Astrocyte (in vitro differentiated cells and primary cell): Measurements from ENCODE around the gene ETV3. TPM values are rescaled to one million over a fixed set of nuclear protein-coding genes. Genes with fewer than 3 reads are reported as not detected.

Experiments used
- DNase-seq: peaks from one replicate; pipeline ENCODE4 v3.0.0-alpha.2; 2010; ENCODE audit warnings: low read depth
- FAIRE-seq: peaks from 2 replicates; lab custom pipeline; 2011; peaks lifted over from hg19 to GRCh38; lab: Jason Lieb, UNC
- H2AFZ ChIP-seq: 2 replicates; pipeline ENCODE4 v1.6.0; 2012; ENCODE audit warnings: low read depth, low read length, inconsistent platforms
- H3K27ac ChIP-seq: 2 replicates; pipeline ENCODE4 v1.5.1; 2011; ENCODE audit warnings: low read depth, low read length, inconsistent platforms
- H3K27me3 ChIP-seq: 2 replicates; pipeline ENCODE4 v1.6.0; 2011; ENCODE audit warnings: low read length, inconsistent platforms; ENCODE audit not compliant: insufficient read depth
- H3K36me3 ChIP-seq: 2 replicates; pipeline ENCODE4 v1.5.1; 2011; ENCODE audit warnings: low read length, inconsistent platforms; ENCODE audit not compliant: insufficient read depth
- H3K4me1 ChIP-seq: 2 replicates; pipeline ENCODE4 v1.5.1; 2011; ENCODE audit warnings: low read length, inconsistent platforms; ENCODE audit not compliant: insufficient read depth
- H3K4me2 ChIP-seq: 2 replicates; pipeline ENCODE4 v1.6.0; 2012; ENCODE audit warnings: low read length, inconsistent platforms
- H3K4me3 ChIP-seq: 2 replicates; pipeline ENCODE4 v1.5.1; 2011; ENCODE audit warnings: low read depth, mild to moderate bottlenecking, low read length, inconsistent platforms; ENCODE audit not compliant: insufficient read depth
- H3K79me2 ChIP-seq: 2 replicates; pipeline ENCODE4 v1.6.0; 2012; ENCODE audit warnings: mild to moderate bottlenecking, low read length, inconsistent platforms; ENCODE audit not compliant: insufficient read depth
- H3K9ac ChIP-seq: 2 replicates; pipeline ENCODE4 v1.6.0; 2012; ENCODE audit warnings: mild to moderate bottlenecking, low read length, inconsistent platforms
- H3K9me3 ChIP-seq: 2 replicates; pipeline ENCODE4 v1.5.1; 2012; ENCODE audit warnings: low read depth, mild to moderate bottlenecking, low read length, inconsistent platforms; ENCODE audit not compliant: insufficient read depth
- H4K20me1 ChIP-seq: 2 replicates; pipeline ENCODE4 v1.6.0; 2012; ENCODE audit warnings: low read length, inconsistent platforms; ENCODE audit not compliant: insufficient read depth
- H3K27ac Mint-ChIP-seq: one replicate; pipeline ENCODE4 v1.8.0; 2021; ENCODE audit warnings: mild to moderate bottlenecking, mixed read lengths; ENCODE audit not compliant: unreplicated experiment
- H3K27me3 Mint-ChIP-seq: one replicate; pipeline ENCODE4 v1.8.0; 2021; ENCODE audit warnings: low read depth, mixed read lengths; ENCODE audit not compliant: unreplicated experiment
- H3K36me3 Mint-ChIP-seq: one replicate; pipeline ENCODE4 v1.8.0; 2021; ENCODE audit warnings: low read depth, mixed read lengths; ENCODE audit not compliant: unreplicated experiment
- H3K4me1 Mint-ChIP-seq: one replicate; pipeline ENCODE4 v1.8.0; 2021; ENCODE audit warnings: low read depth, mixed read lengths; ENCODE audit not compliant: unreplicated experiment
- H3K4me3 Mint-ChIP-seq: one replicate; pipeline ENCODE4 v1.8.0; 2021; ENCODE audit warnings: mild to moderate bottlenecking, moderate library complexity, mixed read lengths; ENCODE audit not compliant: unreplicated experiment
- H3K9me3 Mint-ChIP-seq: one replicate; pipeline ENCODE4 v1.8.0; 2021; ENCODE audit warnings: mild to moderate bottlenecking, mixed read lengths; ENCODE audit not compliant: unreplicated experiment
- CTCF ChIP-seq: IDR thresholded peaks from 2 replicates; pipeline ENCODE4 v1.5.1; 2011; ENCODE audit warnings: low read depth, mild to moderate bottlenecking, inconsistent platforms, low read length, moderate library complexity; ENCODE audit not compliant: insufficient read depth
- EZH2 ChIP-seq: IDR thresholded peaks from 2 replicates; pipeline ENCODE4 v1.6.1; 2012; ENCODE audit warnings: mild to moderate bottlenecking, low read length, inconsistent platforms; ENCODE audit not compliant: insufficient read depth
- total RNA-seq: library from RNA; stranded (reverse); gene quantifications from 2 replicates; pipeline ENCODE4 v1.2.1, GENCODE V29; 2021

The ETV3 gene
- total RNA-seq, 1 donor from 2014 or later = 37.5 TPM

GRCh38 chr1:157153746-157154145 lies 15.6 kb upstream of the ETV3 start:
- FAIRE-seq (no peak), DNase-seq (no peak)
- Mint-ChIP-seq H3K36me3 (peaks cover 2% of the 10 kb centered on the region), H3K9me3 (no peaks in the 10 kb centered on the region), H3K4me3 (no peak overlapping the region), H3K27ac (no peak overlapping the region), H3K27me3 (peaks cover 11% of the 10 kb centered on the region), H3K4me1 (peaks cover 40% of the 10 kb centered on the region)
- Histone ChIP-seq H3K4me3 (no peak overlapping the region), H3K4me2 (no peak overlapping the region), H3K27me3 (no peaks in the 10 kb centered on the region), H3K79me2 (no peaks in the 10 kb centered on the region), H4K20me1 (no peaks in the 10 kb centered on the region), H3K4me1 (peaks cover 26% of the 10 kb centered on the region), H3K9ac (no peak overlapping the region), H2AFZ (no peak overlapping the region), H3K27ac (no peak overlapping the region), H3K9me3 (no peaks in the 10 kb centered on the region), H3K36me3 (no peaks in the 10 kb centered on the region)
- TF ChIP-seq EZH2 (no peak), CTCF (no peak)

- TF ChIP-seq CTCF (no peak), EZH2 (no peak)
- Histone ChIP-seq H3K4me2 (no peak overlapping the region), H3K9me3 (no peaks in the 10 kb centered on the region), H3K79me2 (no peaks in the 10 kb centered on the region), H3K27me3 (no peaks in the 10 kb centered on the region), H2AFZ (no peak overlapping the region), H3K4me1 (peaks cover 21% of the 10 kb centered on the region), H3K27ac (no peak overlapping the region), H4K20me1 (no peaks in the 10 kb centered on the region), H3K4me3 (no peak overlapping the region), H3K9ac (no peak overlapping the region), H3K36me3 (no peaks in the 10 kb centered on the region)
- peaks cover 11% of the 10 kb centered on the region for H3K27me3 Mint-ChIP-seq
- H3K27ac Mint-ChIP-seq = no peak overlapping the region
- peaks cover 37% of the 10 kb centered on the region for H3K4me1 Mint-ChIP-seq
- H3K9me3 Mint-ChIP-seq = no peaks in the 10 kb centered on the region
- no peak for FAIRE-seq
- DNase-seq = no peak
- no peak overlapping the region for H3K4me3 Mint-ChIP-seq
- peaks cover 2% of the 10 kb centered on the region for H3K36me3 Mint-ChIP-seq
These were observed 14.3 kb upstream of the ETV3 start for GRCh38 chr1:157152510-157152909.

- Histone ChIP-seq H2AFZ (no peak overlapping the region), H3K4me1 (peaks cover 14% of the 10 kb centered on the region), H4K20me1 (no peaks in the 10 kb centered on the region), H3K27me3 (no peaks in the 10 kb centered on the region), H3K9me3 (no peaks in the 10 kb centered on the region), H3K4me3 (no peak overlapping the region), H3K4me2 (no peak overlapping the region), H3K27ac (no peak overlapping the region), H3K9ac (no peak overlapping the region), H3K36me3 (no peaks in the 10 kb centered on the region), H3K79me2 (no peaks in the 10 kb centered on the region)
- Mint-ChIP-seq H3K4me3 (no peak overlapping the region), H3K36me3 (peaks cover 2% of the 10 kb centered on the region), H3K4me1 (peaks cover 28% of the 10 kb centered on the region), H3K27ac (no peak overlapping the region), H3K9me3 (peaks cover 3% of the 10 kb centered on the region), H3K27me3 (peaks cover 11% of the 10 kb centered on the region)
- no peak for FAIRE-seq
- DNase-seq = no peak
- TF ChIP-seq EZH2 (no peak), CTCF (no peak)
These were observed 13.3 kb upstream of the ETV3 start for GRCh38 chr1:157151506-157151905.
